HEK293T (cell line): ENCODE measurements around the gene OSMR.

Source experiments
- ARNT ChIP-seq: fragments of 450-650 bp; IDR thresholded peaks from 2 replicates; pipeline ENCODE4 v1.6.1; 2017; ENCODE audit warnings: mild to moderate bottlenecking
- BHLHE40 ChIP-seq: fragments of 450-650 bp; IDR thresholded peaks from 2 replicates; pipeline ENCODE4 v1.6.1; 2016; ENCODE audit warnings: mild to moderate bottlenecking, moderate library complexity, borderline replicate concordance
- ELF4 ChIP-seq: fragments of 450-650 bp; IDR thresholded peaks from 2 replicates; pipeline ENCODE4 v1.6.1; 2017; ENCODE audit warnings: antibody characterized with exemption
- FOXA1 ChIP-seq: fragments of 450-650 bp; IDR thresholded peaks from 2 replicates; pipeline ENCODE4 v1.6.1; 2016; ENCODE audit warnings: mild to moderate bottlenecking
- FOXK2 ChIP-seq: fragments of 450-650 bp; IDR thresholded peaks from 2 replicates; pipeline ENCODE4 v1.6.1; 2016; ENCODE audit warnings: mild to moderate bottlenecking
- NFRKB ChIP-seq: fragments of 450-650 bp; IDR thresholded peaks from 2 replicates; pipeline ENCODE4 v1.6.1; 2016; ENCODE audit warnings: mild to moderate bottlenecking, moderate library complexity
- SP1 ChIP-seq: fragments of 450-650 bp; IDR thresholded peaks from 2 replicates; pipeline ENCODE4 v1.6.1; 2017
- TARDBP ChIP-seq: fragments of 450-650 bp; IDR thresholded peaks from 2 replicates; pipeline ENCODE4 v1.6.1; 2016
- ZNF384 ChIP-seq: fragments of 450-650 bp; IDR thresholded peaks from 2 replicates; pipeline ENCODE4 v1.6.1; 2016

DNA sequence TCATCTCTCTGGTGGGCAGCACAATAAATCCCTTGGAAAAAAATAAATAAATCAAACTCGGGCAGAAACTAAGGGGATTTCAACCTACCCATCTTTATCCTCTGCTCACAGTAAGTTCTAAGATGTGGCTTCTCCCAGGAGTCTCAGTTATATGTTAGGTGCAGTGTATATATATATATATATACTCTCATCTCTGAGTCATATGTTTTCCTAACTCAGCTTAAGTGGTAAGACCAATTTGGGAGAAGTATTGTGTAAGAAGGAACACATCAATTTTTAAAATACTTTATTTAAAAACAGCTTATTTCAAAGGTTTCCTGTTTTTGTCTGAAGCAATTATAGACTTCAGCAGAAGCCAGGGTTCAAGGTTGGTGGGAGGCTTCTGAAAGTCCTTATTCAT is 20.3 kb upstream of the OSMR start:
- TF ChIP-seq FOXA1 (no peak), ARNT (no peak), SP1 (no peak), ELF4 (no peak), NFRKB (no peak), BHLHE40 (no peak), TARDBP (no peak), FOXK2 (no peak), ZNF384 (no peak)
